Erythroblast (primary cell): Measurements from ENCODE around the gene CLSTN1.
"Not testable (repeated sequence)": the region's sequence is repeated elsewhere in the genome, so short reads cannot be mapped to it uniquely, and the experiment has no call there.

ENCODE experiments used
- DNase-seq, 2 experiments: peaks; one replicate each; lab custom pipeline; 2025; lab: John Stamatoyannopoulos, UW
- GATA1 ChIP-seq: IDR thresholded peaks from 2 replicates; pipeline ENCODE4 v1.6.1; 2011; ENCODE audit warnings: low read depth, mild to moderate bottlenecking, control low read depth, low read length, moderate library complexity
- POLR2A ChIP-seq: IDR thresholded peaks from 2 replicates; pipeline ENCODE4 v1.6.1; 2011; ENCODE audit warnings: mild to moderate bottlenecking, low read length

CLSTN1 gene

GRCh38 chr1:9764550-9764949 is 59.2 kb downstream of the CLSTN1 start:
- no peak for DNase-seq
- TF ChIP-seq GATA1 (no peak), POLR2A (no peak)

GRCh38 chr1:9763914-9764313 is 59.9 kb downstream of the CLSTN1 start:
- no peak for TF ChIP-seq GATA1
- DNase-seq, result no peak

- not testable (repeated sequence) for DNase-seq
These were observed 61.3 kb downstream of the CLSTN1 start for GRCh38 chr1:9762446-9762845.

GRCh38 chr1:9761855-9762254 is 61.9 kb downstream of the CLSTN1 start:
- no peak for DNase-seq
- no peak for TF ChIP-seq POLR2A
- TF ChIP-seq GATA1, result no peak

GRCh38 chr1:9760824-9761223 is 62.9 kb downstream of the CLSTN1 start:
- no peak for DNase-seq
- TF ChIP-seq GATA1 (no peak), POLR2A (no peak)

- TF ChIP-seq GATA1 (no peak), POLR2A (no peak)
- no peak for DNase-seq
These were observed 63.8 kb downstream of the CLSTN1 start for GRCh38 chr1:9759939-9760338.

- DNase-seq, result no peak
- no peak for TF ChIP-seq POLR2A
- TF ChIP-seq GATA1, result no peak
These were observed 65.1 kb downstream of the CLSTN1 start for GRCh38 chr1:9758559-9759121.

GRCh38 chr1:9755441-9755995 is 68.2 kb downstream of the CLSTN1 start:
- no peak for TF ChIP-seq POLR2A
- no peak for TF ChIP-seq GATA1
- no peak for DNase-seq

GRCh38 chr1:9753121-9753531 is 70.6 kb downstream of the CLSTN1 start:
- TF ChIP-seq GATA1, result no peak
- DNase-seq, result no peak

GRCh38 chr1:9751971-9752370 is 71.8 kb downstream of the CLSTN1 start:
- TF ChIP-seq POLR2A (no peak), GATA1 (no peak)
- DNase-seq, result no peak

GRCh38 chr1:9749361-9749760 is 74.4 kb downstream of the CLSTN1 start:
- DNase-seq, result no peak
- TF ChIP-seq POLR2A, result no peak
- no peak for TF ChIP-seq GATA1

GRCh38 chr1:9748391-9748790 is 75.4 kb downstream of the CLSTN1 start:
- not testable (repeated sequence) for DNase-seq

GRCh38 chr1:9746651-9747050 is 77.1 kb downstream of the CLSTN1 start:
- DNase-seq, result no peak
- TF ChIP-seq POLR2A (no peak), GATA1 (no peak)

- no peak for DNase-seq
- TF ChIP-seq GATA1 (no peak), POLR2A (no peak)
These were observed 77.6 kb downstream of the CLSTN1 start for GRCh38 chr1:9746211-9746610.

- TF ChIP-seq POLR2A (no peak), GATA1 (no peak)
- DNase-seq, result no peak
These were observed 79.5 kb downstream of the CLSTN1 start for GRCh38 chr1:9744106-9744799.
